GM12878 (cell line): ENCODE data around the gene SHOC1. TPM values are rescaled to one million over a fixed set of nuclear protein-coding genes. Genes with fewer than 3 reads are reported as not detected.

Experiments used
- PBX3 ChIP-seq: IDR thresholded peaks from 2 replicates; pipeline ENCODE4 v1.6.1; 2011; ENCODE audit warnings: mild to moderate bottlenecking, low read depth, low read length, moderate library complexity; ENCODE audit not compliant: insufficient replicate concordance
- TBL1XR1 ChIP-seq: IDR thresholded peaks from 2 replicates; pipeline ENCODE4 v1.6.1; 2012; ENCODE audit warnings: low read depth, low read length, improper control_type of control experiment
- ZNF592 ChIP-seq: fragments of 450-650 bp; IDR thresholded peaks from 2 replicates; pipeline ENCODE4 v1.6.1; 2017; ENCODE audit warnings: mild to moderate bottlenecking, moderate library complexity
- polyA plus RNA-seq, 11 experiments: library from polyadenylated mRNA; depleted of rRNA in 4 of 11; unstranded in 6 of 11; stranded (reverse) in 5 of 11; fragments of >200 nt; fragmentation: Nextera tagmentation in 4 of 11; fragmentation: Illumina TruSeq in 1 of 11; extraction: Ambion mirVana in 4 of 11; extraction: Trizol in 1 of 11; gene quantifications; 1 replicate in 1 of 11; 2 replicates in 10 of 11; pipeline versions ENCODE4 v1.2.1 to v1.2.3, GENCODE V29; 2011 to 2016; ENCODE audit warnings: inconsistent platforms in 2 of 11, missing spikeins in 2 of 11, low read depth in 1 of 11
- small RNA-seq: library from RNA; depleted of rRNA; stranded (forward); fragments of <200 nt; gene quantifications from one replicate; pipeline ENCODE3, GENCODE V24; 2014
- total RNA-seq, 4 experiments: library from RNA; depleted of rRNA in 3 of 4; stranded (reverse); fragments of >200 nt in 3 of 4; fragmentation: Illumina TruSeq in 1 of 4; extraction: Trizol in 1 of 4; gene quantifications; 2 replicates each; pipeline versions ENCODE4 v1.2.1 to v1.2.3, GENCODE V29; 2013 to 2021

The SHOC1 gene
- total and polyA plus RNA-seq, 10 of the 15 experiments (the other 5 are each of a cell fraction or from before 2014, with no cell fraction given): under 0.01 to 0.11 (median 0.04) TPM; not detected in 3

DNA sequence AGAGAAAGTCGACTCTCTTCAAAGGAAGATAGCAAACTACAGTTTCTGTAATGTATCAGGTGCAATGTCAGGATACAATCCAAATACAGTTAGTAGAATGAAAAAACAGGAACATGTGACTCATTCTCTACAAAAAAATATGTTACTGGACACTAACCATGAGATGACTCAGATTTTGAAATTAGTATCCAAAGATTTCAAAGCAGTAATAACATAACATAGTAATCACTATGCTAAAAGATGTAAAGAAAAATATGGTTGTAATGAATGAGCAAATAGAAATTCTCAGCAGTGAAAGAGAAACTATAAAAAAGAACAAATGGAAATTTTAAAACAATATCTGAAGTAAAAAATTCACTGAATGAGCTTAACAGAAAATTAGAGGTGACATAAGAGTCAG is 42.3 kb downstream of the SHOC1 start (continued):
- TF ChIP-seq ZNF592 (no peak), PBX3 (no peak), TBL1XR1 (no peak)

Small RNAs within 50 kb of the gene (small RNA-seq; reads per million reads assigned to genes)
- not detected for gene RNU6-1013P

Other genes with a start within 250 kb of the SHOC1 start
- gene PTGR1, start 195.3 kb downstream of the SHOC1 start, total RNA-seq (2014; rRNA removed): 1.5 and 2.8 TPM in 2 replicates
- gene PTGR1, start 195.3 kb downstream of the SHOC1 start, total RNA-seq (2014; rRNA removed; fragmentation: Illumina TruSeq; extraction: Trizol): 2.2 and 2.5 TPM in 2 replicates
- gene PTGR1, start 195.3 kb downstream of the SHOC1 start, total RNA-seq (2021): 2.3 and 2.7 TPM in 2 replicates
- 0.12 TPM in 1 of 2 replicates, not detected in the other for gene PTGR1, start 195.3 kb downstream of the SHOC1 start, polyA plus RNA-seq (2011; rRNA removed)
- 3.1 and 3.2 TPM in 2 replicates for gene PTGR1, start 195.3 kb downstream of the SHOC1 start, polyA plus RNA-seq (2014; fragmentation: Illumina TruSeq; extraction: Trizol)
- 1 to 10 TPM; 2.2 to 2.9 TPM for gene PTGR1, start 195.3 kb downstream of the SHOC1 start, polyA plus RNA-seq (2014; fragmentation: Nextera tagmentation; extraction: Ambion mirVana)
- 2.8 and 3.3 TPM in 2 replicates for gene PTGR1, start 195.3 kb downstream of the SHOC1 start, polyA plus RNA-seq (2014; rRNA removed)
- gene PTGR1, start 195.3 kb downstream of the SHOC1 start, polyA plus RNA-seq (2016; fragmentation: Nextera tagmentation; extraction: Ambion mirVana): 1 to 10 TPM; 5.1 to 6.3 TPM
- gene DNAJC25, start 163.6 kb downstream of the SHOC1 start, total RNA-seq (2014; rRNA removed): 3.7 and 4.0 TPM in 2 replicates
- gene DNAJC25, start 163.6 kb downstream of the SHOC1 start, total RNA-seq (2014; rRNA removed; fragmentation: Illumina TruSeq; extraction: Trizol): 4.1 and 4.7 TPM in 2 replicates
- 3.0 and 4.0 TPM in 2 replicates for gene DNAJC25, start 163.6 kb downstream of the SHOC1 start, total RNA-seq (2021)
- 6.4 and 9.0 TPM in 2 replicates for gene DNAJC25, start 163.6 kb downstream of the SHOC1 start, polyA plus RNA-seq (2011; rRNA removed)
- 5.5 and 8.0 TPM in 2 replicates for gene DNAJC25, start 163.6 kb downstream of the SHOC1 start, polyA plus RNA-seq (2014; fragmentation: Illumina TruSeq; extraction: Trizol)
- 1 to 10 TPM; 2.4 to 3.7 TPM for gene DNAJC25, start 163.6 kb downstream of the SHOC1 start, polyA plus RNA-seq (2014; fragmentation: Nextera tagmentation; extraction: Ambion mirVana)
- gene DNAJC25, start 163.6 kb downstream of the SHOC1 start, polyA plus RNA-seq (2014; rRNA removed): 3.7 and 4.2 TPM in 2 replicates
- 1 to 10 TPM; 6.0 to 6.2 TPM for gene DNAJC25, start 163.6 kb downstream of the SHOC1 start, polyA plus RNA-seq (2016; fragmentation: Nextera tagmentation; extraction: Ambion mirVana)
- gene GNG10, start 133.3 kb downstream of the SHOC1 start, total RNA-seq (2014; rRNA removed): 16.3 and 22.0 TPM in 2 replicates
- 18.7 and 20.4 TPM in 2 replicates for gene GNG10, start 133.3 kb downstream of the SHOC1 start, total RNA-seq (2014; rRNA removed; fragmentation: Illumina TruSeq; extraction: Trizol)
- gene GNG10, start 133.3 kb downstream of the SHOC1 start, total RNA-seq (2021): 12.0 and 14.5 TPM in 2 replicates
- gene GNG10, start 133.3 kb downstream of the SHOC1 start, polyA plus RNA-seq (2011; rRNA removed): 24.0 and 33.6 TPM in 2 replicates
- gene GNG10, start 133.3 kb downstream of the SHOC1 start, polyA plus RNA-seq (2014; fragmentation: Illumina TruSeq; extraction: Trizol): 21.3 and 26.0 TPM in 2 replicates
- 10 to 100 TPM; 27.2 to 28.2 TPM for gene GNG10, start 133.3 kb downstream of the SHOC1 start, polyA plus RNA-seq (2014; fragmentation: Nextera tagmentation; extraction: Ambion mirVana)
- gene GNG10, start 133.3 kb downstream of the SHOC1 start, polyA plus RNA-seq (2014; rRNA removed): 14.6 and 18.1 TPM in 2 replicates
- gene GNG10, start 133.3 kb downstream of the SHOC1 start, polyA plus RNA-seq (2016; fragmentation: Nextera tagmentation; extraction: Ambion mirVana): 10 to 100 TPM; 24.9 to 26.4 TPM
- 54.3 and 65.1 TPM in 2 replicates for gene UGCG, start 101.9 kb upstream of the SHOC1 start, total RNA-seq (2014; rRNA removed)
- 58.3 and 59.5 TPM in 2 replicates for gene UGCG, start 101.9 kb upstream of the SHOC1 start, total RNA-seq (2014; rRNA removed; fragmentation: Illumina TruSeq; extraction: Trizol)
- gene UGCG, start 101.9 kb upstream of the SHOC1 start, total RNA-seq (2021): 47.7 and 49.7 TPM in 2 replicates
- gene UGCG, start 101.9 kb upstream of the SHOC1 start, polyA plus RNA-seq (2011; rRNA removed): 96.6 and 143 TPM in 2 replicates
- gene UGCG, start 101.9 kb upstream of the SHOC1 start, polyA plus RNA-seq (2014; fragmentation: Illumina TruSeq; extraction: Trizol): 35.0 and 42.8 TPM in 2 replicates
- 10 to 100 TPM; 48.0 to 62.1 TPM for gene UGCG, start 101.9 kb upstream of the SHOC1 start, polyA plus RNA-seq (2014; fragmentation: Nextera tagmentation; extraction: Ambion mirVana)
- gene UGCG, start 101.9 kb upstream of the SHOC1 start, polyA plus RNA-seq (2014; rRNA removed): 33.5 and 42.8 TPM in 2 replicates
- 10 to 100 TPM; 21.7 to 30.5 TPM for gene UGCG, start 101.9 kb upstream of the SHOC1 start, polyA plus RNA-seq (2016; fragmentation: Nextera tagmentation; extraction: Ambion mirVana)